Measurements from ENCODE around the gene ATF7IP2. TPM values are rescaled to one million over a fixed set of nuclear protein-coding genes. Genes with fewer than 3 reads are reported as not detected.

The ATF7IP2 gene
- total and polyA plus RNA-seq, 4 donors, result 14.3 to 60.4 (median 30.1) TPM

DNA sequence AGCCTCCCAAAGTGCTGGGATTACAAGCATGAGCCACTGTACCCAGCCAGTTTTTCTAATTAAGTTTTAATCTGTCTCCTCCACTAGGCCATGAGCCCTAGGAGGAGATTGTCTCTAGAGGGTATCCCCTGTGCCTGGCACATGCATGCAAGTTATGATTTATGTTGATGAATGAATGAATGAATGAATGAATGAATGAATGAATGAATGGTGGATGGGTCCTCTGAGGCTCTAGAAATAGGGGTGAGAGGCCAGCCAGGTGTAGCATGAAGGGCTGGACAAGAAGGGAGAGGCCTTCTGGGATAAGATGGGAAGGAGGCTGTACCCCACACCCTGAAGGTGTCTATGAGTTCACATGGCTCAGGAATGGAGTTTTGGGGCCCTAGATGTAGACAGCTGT is 145.7 kb downstream of the ATF7IP2 start:
- Histone ChIP-seq H3K4me3 (ENCODE audit: low read depth in 1 of 3, low read length in 3 of 3) (no peak overlapping the region), H3K4me1 (ENCODE audit: control insufficient read depth in 4 of 4, insufficient read depth in 4 of 4, low read length in 3 of 4) (peaks cover 0 to 4% (median 0%) of the 10 kb centered on the region in 4 donors), H3K9me3 (ENCODE audit: control insufficient read depth in 4 of 4, low read length in 3 of 4) (no peaks in the 10 kb centered on the region), H3K27ac (ENCODE audit: low read depth in 1 of 2, low read length in 2 of 2) (no peak overlapping the region), H3K9ac (ENCODE audit: low read depth in 1 of 2, low read length in 2 of 2) (no peak overlapping the region), H3K36me3 (ENCODE audit: control insufficient read depth in 4 of 4, insufficient read depth in 3 of 4, low read depth in 1 of 4, low read length in 3 of 4) (peaks cover 6 to 24% (median 22%) of the 10 kb centered on the region in 4 donors), H3K27me3 (ENCODE audit: control insufficient read depth in 4 of 4, insufficient read depth in 4 of 4, low read length in 3 of 4) (no peaks in the 10 kb centered on the region)
- no peak for TF ChIP-seq FOXA1 (IDR thresholded peaks at IDR 0.05)
- TF ChIP-seq, protein P1, sequence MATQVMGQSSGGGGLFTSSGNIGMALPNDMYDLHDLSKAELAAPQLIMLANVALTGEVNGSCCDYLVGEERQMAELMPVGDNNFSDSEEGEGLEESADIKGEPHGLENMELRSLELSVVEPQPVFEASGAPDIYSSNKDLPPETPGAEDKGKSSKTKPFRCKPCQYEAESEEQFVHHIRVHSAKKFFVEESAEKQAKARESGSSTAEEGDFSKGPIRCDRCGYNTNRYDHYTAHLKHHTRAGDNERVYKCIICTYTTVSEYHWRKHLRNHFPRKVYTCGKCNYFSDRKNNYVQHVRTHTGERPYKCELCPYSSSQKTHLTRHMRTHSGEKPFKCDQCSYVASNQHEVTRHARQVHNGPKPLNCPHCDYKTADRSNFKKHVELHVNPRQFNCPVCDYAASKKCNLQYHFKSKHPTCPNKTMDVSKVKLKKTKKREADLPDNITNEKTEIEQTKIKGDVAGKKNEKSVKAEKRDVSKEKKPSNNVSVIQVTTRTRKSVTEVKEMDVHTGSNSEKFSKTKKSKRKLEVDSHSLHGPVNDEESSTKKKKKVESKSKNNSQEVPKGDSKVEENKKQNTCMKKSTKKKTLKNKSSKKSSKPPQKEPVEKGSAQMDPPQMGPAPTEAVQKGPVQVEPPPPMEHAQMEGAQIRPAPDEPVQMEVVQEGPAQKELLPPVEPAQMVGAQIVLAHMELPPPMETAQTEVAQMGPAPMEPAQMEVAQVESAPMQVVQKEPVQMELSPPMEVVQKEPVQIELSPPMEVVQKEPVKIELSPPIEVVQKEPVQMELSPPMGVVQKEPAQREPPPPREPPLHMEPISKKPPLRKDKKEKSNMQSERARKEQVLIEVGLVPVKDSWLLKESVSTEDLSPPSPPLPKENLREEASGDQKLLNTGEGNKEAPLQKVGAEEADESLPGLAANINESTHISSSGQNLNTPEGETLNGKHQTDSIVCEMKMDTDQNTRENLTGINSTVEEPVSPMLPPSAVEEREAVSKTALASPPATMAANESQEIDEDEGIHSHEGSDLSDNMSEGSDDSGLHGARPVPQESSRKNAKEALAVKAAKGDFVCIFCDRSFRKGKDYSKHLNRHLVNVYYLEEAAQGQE (IDR thresholded peaks at IDR 0.05), result no peak
- TF ChIP-seq EGR1 (IDR thresholded peaks at IDR 0.05; ENCODE audit: low read depth in 2 of 2), result no peak
- TF ChIP-seq TAF1 (conservative IDR thresholded peaks at IDR 0.05), result no peak
- TF ChIP-seq, protein P2, sequence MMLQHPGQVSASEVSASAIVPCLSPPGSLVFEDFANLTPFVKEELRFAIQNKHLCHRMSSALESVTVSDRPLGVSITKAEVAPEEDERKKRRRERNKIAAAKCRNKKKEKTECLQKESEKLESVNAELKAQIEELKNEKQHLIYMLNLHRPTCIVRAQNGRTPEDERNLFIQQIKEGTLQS (IDR thresholded peaks at IDR 0.05), result no peak
- TF ChIP-seq, protein P3, sequence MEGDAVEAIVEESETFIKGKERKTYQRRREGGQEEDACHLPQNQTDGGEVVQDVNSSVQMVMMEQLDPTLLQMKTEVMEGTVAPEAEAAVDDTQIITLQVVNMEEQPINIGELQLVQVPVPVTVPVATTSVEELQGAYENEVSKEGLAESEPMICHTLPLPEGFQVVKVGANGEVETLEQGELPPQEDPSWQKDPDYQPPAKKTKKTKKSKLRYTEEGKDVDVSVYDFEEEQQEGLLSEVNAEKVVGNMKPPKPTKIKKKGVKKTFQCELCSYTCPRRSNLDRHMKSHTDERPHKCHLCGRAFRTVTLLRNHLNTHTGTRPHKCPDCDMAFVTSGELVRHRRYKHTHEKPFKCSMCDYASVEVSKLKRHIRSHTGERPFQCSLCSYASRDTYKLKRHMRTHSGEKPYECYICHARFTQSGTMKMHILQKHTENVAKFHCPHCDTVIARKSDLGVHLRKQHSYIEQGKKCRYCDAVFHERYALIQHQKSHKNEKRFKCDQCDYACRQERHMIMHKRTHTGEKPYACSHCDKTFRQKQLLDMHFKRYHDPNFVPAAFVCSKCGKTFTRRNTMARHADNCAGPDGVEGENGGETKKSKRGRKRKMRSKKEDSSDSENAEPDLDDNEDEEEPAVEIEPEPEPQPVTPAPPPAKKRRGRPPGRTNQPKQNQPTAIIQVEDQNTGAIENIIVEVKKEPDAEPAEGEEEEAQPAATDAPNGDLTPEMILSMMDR (IDR thresholded peaks at IDR 0.05; ENCODE audit: low read depth, low read length, missing input control), result no peak
- TF ChIP-seq, protein P4, sequence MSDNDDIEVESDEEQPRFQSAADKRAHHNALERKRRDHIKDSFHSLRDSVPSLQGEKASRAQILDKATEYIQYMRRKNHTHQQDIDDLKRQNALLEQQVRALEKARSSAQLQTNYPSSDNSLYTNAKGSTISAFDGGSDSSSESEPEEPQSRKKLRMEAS (IDR thresholded peaks at IDR 0.05), result no peak
- DNase-seq (ENCODE audit: low spot score), result no peak

Small RNAs within 50 kb of the gene (small RNA-seq; reads per million reads assigned to genes)
- gene RNU6-633P, result not detected

Other genes starting within 250 kb of the ATF7IP2 start
- under 1 TPM; under 0.01 to 0.08 TPM for gene GRIN2A, start 203.6 kb upstream of the ATF7IP2 start, total RNA-seq
- gene GRIN2A, start 203.6 kb upstream of the ATF7IP2 start, polyA plus RNA-seq, result under 1 TPM in 1 of 2 donors, not detected in 1; 0.07 TPM
- 10 to 100 TPM in 1 of 2 donors, 1 to 10 TPM in 1; 6.2 to 66.9 TPM for gene EMP2, start 194.5 kb downstream of the ATF7IP2 start, total RNA-seq
- 100 to 1,000 TPM in 1 of 2 donors, 10 to 100 TPM in 1; 66.6 to 138 TPM for gene EMP2, start 194.5 kb downstream of the ATF7IP2 start, polyA plus RNA-seq